ENCODE measurements around the gene MAGOH.

Gene MAGOH

GRCh38 chr1:53246261-53247134 is 8.2 kb upstream of the MAGOH start:
- H3K79me2 ChIP-seq (ENCODE audit: insufficient read depth, low read length): no peaks in the 10 kb centered on the region
- TF ChIP-seq CTCF (IDR thresholded peaks at IDR 0.05; ENCODE audit: borderline replicate concordance, extremely low read depth, low read length, poor library complexity, severe bottlenecking) (no peak), EZH2 (IDR thresholded peaks at IDR 0.05; ENCODE audit: borderline replicate concordance, low read depth, low read length, severe bottlenecking) (no peak)
- no peak overlapping the region for H3K4me3 ChIP-seq (ENCODE audit: low read depth in 1 of 2, low read length in 2 of 2)
- no peaks in the 10 kb centered on the region for H3K9me3 ChIP-seq (ENCODE audit: insufficient read depth, low read length, severe bottlenecking)
- no peaks in the 10 kb centered on the region for H3K4me1 ChIP-seq (ENCODE audit: insufficient read depth, low read length)
- H3K27ac ChIP-seq (ENCODE audit: low read length): no peak overlapping the region
- H2AFZ ChIP-seq (ENCODE audit: low read depth, low read length): no peak overlapping the region
- H4K20me1 ChIP-seq (ENCODE audit: insufficient read depth, low read length): no peaks in the 10 kb centered on the region
- H3K27me3 ChIP-seq (ENCODE audit: insufficient read depth, low read length, poor library complexity): no peaks in the 10 kb centered on the region
- no peak overlapping the region for H3K9ac ChIP-seq (ENCODE audit: low read depth, low read length)
- peaks cover 74% of the 10 kb centered on the region for H3K36me3 ChIP-seq (ENCODE audit: insufficient read depth, low read length)
- DNase-seq (no peak), ATAC-seq (ENCODE audit: insufficient read depth, low read depth) (no peak)
- H3K4me2 ChIP-seq (ENCODE audit: insufficient read depth, low read length): no peak overlapping the region

- no peak overlapping the region for H2AFZ ChIP-seq (ENCODE audit: low read depth, low read length)
- no peaks in the 10 kb centered on the region for H3K9me3 ChIP-seq (ENCODE audit: insufficient read depth, low read length, severe bottlenecking)
- no peak overlapping the region for H3K4me3 ChIP-seq (ENCODE audit: low read depth in 1 of 2, low read length in 2 of 2)
- H4K20me1 ChIP-seq (ENCODE audit: insufficient read depth, low read length): no peaks in the 10 kb centered on the region
- H3K79me2 ChIP-seq (ENCODE audit: insufficient read depth, low read length): no peaks in the 10 kb centered on the region
- no peak overlapping the region for H3K9ac ChIP-seq (ENCODE audit: low read depth, low read length)
- no peak for DNase-seq
- H3K36me3 ChIP-seq (ENCODE audit: insufficient read depth, low read length): peaks cover 50% of the 10 kb centered on the region
- H3K4me2 ChIP-seq (ENCODE audit: insufficient read depth, low read length): no peak overlapping the region
- no peak overlapping the region for H3K27ac ChIP-seq (ENCODE audit: low read length)
- H3K4me1 ChIP-seq (ENCODE audit: insufficient read depth, low read length): peaks cover 2% of the 10 kb centered on the region
- ATAC-seq (ENCODE audit: insufficient read depth, low read depth): no peak
- no peak for TF ChIP-seq EZH2 (IDR thresholded peaks at IDR 0.05; ENCODE audit: borderline replicate concordance, low read depth, low read length, severe bottlenecking)
- TF ChIP-seq CTCF (IDR thresholded peaks at IDR 0.05; ENCODE audit: borderline replicate concordance, extremely low read depth, low read length, poor library complexity, severe bottlenecking): no peak
- no peaks in the 10 kb centered on the region for H3K27me3 ChIP-seq (ENCODE audit: insufficient read depth, low read length, poor library complexity)
Measured at GRCh38 chr1:53244141-53244540, 5.8 kb upstream of the MAGOH start.

- H3K27me3 ChIP-seq (ENCODE audit: insufficient read depth, low read length, poor library complexity): no peaks in the 10 kb centered on the region
- no peak for ATAC-seq (ENCODE audit: insufficient read depth, low read depth)
Measured at GRCh38 chr1:53242381-53242780, 4.1 kb upstream of the MAGOH start.

More at GRCh38 chr1:53242381-53242780, 4.1 kb upstream of the MAGOH start:
- Histone ChIP-seq H4K20me1 (ENCODE audit: insufficient read depth, low read length) (peaks cover 6% of the 10 kb centered on the region; the same call in 1 of the 2 replicates), H3K79me2 (ENCODE audit: insufficient read depth, low read length) (peaks cover 10% of the 10 kb centered on the region), H3K4me2 (ENCODE audit: insufficient read depth, low read length) (no peak overlapping the region), H3K4me3 (ENCODE audit: low read depth in 1 of 2, low read length in 2 of 2) (no peak overlapping the region), H3K36me3 (ENCODE audit: insufficient read depth, low read length) (peaks cover 37% of the 10 kb centered on the region), H3K27ac (ENCODE audit: low read length) (no peak overlapping the region), H2AFZ (ENCODE audit: low read depth, low read length) (no peak overlapping the region), H3K9me3 (ENCODE audit: insufficient read depth, low read length, severe bottlenecking) (no peaks in the 10 kb centered on the region), H3K9ac (ENCODE audit: low read depth, low read length) (no peak overlapping the region), H3K4me1 (ENCODE audit: insufficient read depth, low read length) (peaks cover 13% of the 10 kb centered on the region)
- no peak for DNase-seq
- TF ChIP-seq CTCF (IDR thresholded peaks at IDR 0.05; ENCODE audit: borderline replicate concordance, extremely low read depth, low read length, poor library complexity, severe bottlenecking) (no peak), EZH2 (IDR thresholded peaks at IDR 0.05; ENCODE audit: borderline replicate concordance, low read depth, low read length, severe bottlenecking) (no peak)

All from DND-41 (cell line).